KOPT-K1 (cell line): Measurements from ENCODE around the gene ZNF329.
A peak's percentile ranks its signal among the peaks of the same experiment; 100 is the strongest.
"Not testable (repeated sequence)": the region's sequence is repeated elsewhere in the genome, so short reads cannot be mapped to it uniquely, and the experiment has no call there.

Experiments used
- H3K27ac ChIP-seq: fragments of 200-600 bp; sonication (generic); 2 replicates; pipeline ENCODE4 v1.5.1; 2016; ENCODE audit warnings: antibody characterized with exemption, mild to moderate bottlenecking, low read depth, low read length; ENCODE audit not compliant: poor library complexity, severe bottlenecking
- H3K36me3 ChIP-seq: fragments of 200-600 bp; sonication (generic); 2 replicates; pipeline ENCODE4 v1.5.1; 2017; ENCODE audit warnings: antibody characterized with exemption, mild to moderate bottlenecking, low read length, moderate library complexity; ENCODE audit not compliant: insufficient read depth
- H3K9me3 ChIP-seq: fragments of 200-600 bp; sonication (generic); 2 replicates; pipeline ENCODE4 v1.5.1; 2017; ENCODE audit warnings: antibody characterized with exemption, low read length, mild to moderate bottlenecking; ENCODE audit not compliant: insufficient read depth, poor library complexity, severe bottlenecking

ZNF329 gene

DNA sequence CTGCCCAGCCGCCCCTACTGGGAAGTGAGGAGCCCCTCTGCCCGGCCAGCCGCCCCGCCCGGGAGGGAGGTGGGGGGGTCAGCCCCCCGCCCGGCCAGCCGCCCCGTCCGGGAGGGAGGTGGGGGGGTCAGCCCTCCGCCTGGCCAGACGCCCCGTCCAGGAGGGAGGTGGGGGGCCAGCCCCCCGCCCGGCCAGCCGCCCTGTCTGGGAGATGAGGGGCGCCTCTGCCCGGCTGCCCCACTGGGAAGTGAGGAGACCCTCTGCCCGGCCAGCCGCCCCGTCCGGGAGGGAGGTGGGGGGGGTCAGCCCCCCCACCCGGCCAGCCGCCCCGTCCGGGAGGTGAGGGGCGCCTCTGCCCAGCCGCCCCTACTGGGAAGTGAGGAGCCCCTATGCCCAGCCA, 3.1 kb downstream of the ZNF329 start:
- H3K9me3 ChIP-seq: peaks cover 46% of the 10 kb centered on the region
- peaks cover 23% of the 10 kb centered on the region for H3K36me3 ChIP-seq
- not testable (repeated sequence) for H3K27ac ChIP-seq

DNA sequence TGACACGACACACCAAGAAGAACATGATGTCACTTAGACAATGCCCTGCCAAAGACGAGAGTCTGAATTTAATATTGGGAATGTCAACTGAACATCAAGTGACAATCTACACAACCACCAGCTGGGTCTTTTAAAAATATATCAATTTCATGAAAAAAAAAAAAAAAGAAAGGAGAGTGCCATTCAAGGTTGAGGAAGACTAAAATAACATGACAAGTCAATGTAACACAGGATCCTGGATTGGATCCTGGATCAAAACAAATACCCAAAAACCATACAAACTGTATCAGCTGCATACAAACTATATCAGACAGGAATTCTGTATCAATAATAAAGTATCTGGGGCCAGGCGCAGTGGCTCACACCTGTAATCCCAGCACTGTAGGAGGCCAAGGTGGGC, 4.7 kb downstream of the ZNF329 start:
- peaks cover 63% of the 10 kb centered on the region for H3K9me3 ChIP-seq
- H3K36me3 ChIP-seq: peaks cover 39% of the 10 kb centered on the region
- H3K27ac ChIP-seq: no peak overlapping the region

DNA sequence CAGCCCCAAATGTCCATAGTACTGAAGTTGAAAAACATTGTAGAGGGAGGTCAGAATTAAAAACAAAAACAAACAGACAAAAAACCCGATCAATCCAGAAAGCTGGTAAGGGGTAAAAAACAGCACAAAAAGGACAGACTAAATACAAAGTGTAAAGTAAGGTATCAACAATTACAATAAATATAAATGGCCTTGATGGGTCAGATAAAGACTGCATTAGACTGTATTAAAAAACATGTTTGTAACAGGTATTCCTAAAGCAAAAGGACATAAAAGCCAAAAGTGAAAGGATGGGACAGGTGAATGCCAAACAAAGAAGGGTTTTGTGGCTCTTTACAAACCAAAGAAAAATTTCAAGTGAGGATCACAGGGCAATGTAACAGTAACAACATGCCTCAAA, 16.3 kb downstream of the ZNF329 start:
- Histone ChIP-seq H3K9me3 (peaks cover 100% of the 10 kb centered on the region), H3K27ac (no peak overlapping the region), H3K36me3 (peaks cover 95% of the 10 kb centered on the region)

DNA sequence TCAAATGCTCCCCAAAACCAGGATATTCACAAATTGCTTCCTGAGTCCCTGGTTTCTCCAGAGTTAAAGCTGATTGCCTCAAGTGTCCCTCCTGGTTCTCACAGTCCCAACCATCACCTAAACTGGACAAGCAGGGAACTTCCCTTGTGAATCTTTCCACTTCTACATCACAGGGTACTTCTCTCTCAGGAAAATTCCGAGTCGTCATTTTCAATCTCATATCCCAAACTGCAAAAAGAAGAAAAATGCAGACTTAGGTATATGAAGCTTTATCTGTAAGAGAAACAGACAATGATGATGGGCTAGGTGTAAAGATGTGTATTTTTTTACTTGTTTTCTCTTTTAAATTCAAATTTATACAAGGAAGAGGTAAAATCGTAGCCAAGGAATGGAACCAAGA, 21.3 kb downstream of the ZNF329 start:
- peaks cover 82% of the 10 kb centered on the region for H3K36me3 ChIP-seq
- H3K27ac ChIP-seq: no peak overlapping the region
- peaks cover 100% of the 10 kb centered on the region for H3K9me3 ChIP-seq

DNA sequence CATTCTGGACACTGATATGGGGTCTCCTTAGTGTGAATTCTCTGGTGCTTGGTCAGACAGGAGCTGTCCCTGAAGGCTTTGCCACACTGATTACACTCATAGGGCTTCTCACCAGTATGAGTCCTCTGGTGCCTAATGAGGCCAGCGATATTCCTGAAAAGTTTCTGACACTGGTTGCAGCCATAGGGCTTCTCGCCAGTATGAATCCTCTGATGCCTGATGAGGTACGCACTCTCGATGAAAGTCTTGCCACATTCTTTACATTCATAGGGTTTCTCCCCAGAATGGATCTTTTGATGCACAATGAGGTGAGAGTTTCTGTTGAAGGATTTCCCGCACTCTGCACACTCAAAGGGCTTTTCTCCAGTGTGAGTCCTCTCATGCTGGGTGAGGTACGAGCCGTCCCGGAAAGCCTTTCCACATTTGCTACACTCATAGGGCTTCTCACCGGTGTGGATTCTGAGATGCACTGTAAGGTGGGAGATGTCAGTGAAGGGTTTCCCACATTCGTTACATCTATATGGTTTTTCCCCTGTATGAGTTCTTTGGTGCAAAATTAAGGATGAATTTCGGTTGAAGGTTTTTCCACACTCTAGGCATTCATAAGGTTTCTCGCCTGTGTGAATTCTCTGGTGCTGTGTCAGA, 22.4 kb downstream of the ZNF329 start:
- Histone ChIP-seq H3K27ac (no peak overlapping the region), H3K36me3 (peaks cover 71% of the 10 kb centered on the region), H3K9me3 (peaks cover 100% of the 10 kb centered on the region)

DNA sequence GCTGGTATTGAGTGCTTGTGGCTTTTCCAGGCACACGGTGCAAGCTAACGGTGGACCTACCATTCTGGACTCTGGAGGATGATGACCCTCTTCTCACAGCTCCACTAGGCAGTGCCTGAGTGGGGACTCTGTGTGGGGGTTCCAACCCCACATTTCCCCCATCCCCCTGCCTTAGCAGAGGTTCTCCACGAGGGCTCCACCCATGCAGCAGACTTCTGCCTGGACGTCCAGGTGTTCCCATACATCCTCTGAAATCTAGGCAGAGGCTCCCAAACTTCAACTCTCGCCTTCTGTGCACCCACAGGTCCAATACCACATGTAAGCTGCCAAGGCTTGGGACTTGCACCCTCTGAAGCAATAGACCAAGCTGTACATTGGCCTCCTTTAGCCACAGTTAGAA, 27.2 kb downstream of the ZNF329 start:
- peaks cover 99% of the 10 kb centered on the region for H3K9me3 ChIP-seq

DNA sequence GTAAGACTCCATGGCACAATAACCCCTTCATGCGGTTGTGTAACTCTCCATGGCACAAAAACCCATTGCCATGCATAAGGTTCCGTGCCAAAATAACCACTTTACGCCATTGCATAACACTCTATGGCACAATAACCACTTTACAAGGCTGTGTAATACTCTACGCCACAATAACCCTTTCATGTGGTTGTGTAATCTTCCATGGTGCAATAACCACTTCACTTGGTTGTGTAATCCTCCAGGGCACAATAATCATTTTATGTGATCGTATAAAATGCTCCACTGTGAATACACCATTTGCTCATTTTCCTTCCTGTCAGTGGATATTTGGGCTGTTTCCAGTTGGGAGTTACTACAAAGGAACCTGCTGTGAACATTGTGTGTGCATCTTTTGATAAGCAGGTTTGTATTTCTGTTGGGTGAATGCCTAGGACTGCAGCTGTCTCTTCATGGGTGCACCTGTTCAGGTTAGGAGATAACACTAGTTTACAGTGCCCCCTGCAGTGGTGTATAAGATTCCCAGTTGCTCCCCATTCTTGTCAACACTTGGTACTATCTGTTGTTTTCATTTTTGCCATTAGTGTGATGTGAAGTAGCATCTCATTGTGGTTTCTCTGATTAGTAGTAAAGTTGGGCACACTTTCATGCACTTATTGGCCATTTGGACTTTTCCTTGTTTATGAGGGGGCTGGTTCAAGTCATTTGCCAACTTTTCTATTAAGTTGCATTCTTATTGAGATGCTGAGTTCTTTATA, 31.4 kb downstream of the ZNF329 start:
- H3K36me3 ChIP-seq: no peaks in the 10 kb centered on the region
- peaks cover 92% of the 10 kb centered on the region for H3K9me3 ChIP-seq
- H3K27ac ChIP-seq: no peak overlapping the region

More for the DNA sequence above, 27.2 kb downstream of the ZNF329 start:
- peaks cover 24% of the 10 kb centered on the region for H3K36me3 ChIP-seq
- no peak overlapping the region for H3K27ac ChIP-seq

DNA sequence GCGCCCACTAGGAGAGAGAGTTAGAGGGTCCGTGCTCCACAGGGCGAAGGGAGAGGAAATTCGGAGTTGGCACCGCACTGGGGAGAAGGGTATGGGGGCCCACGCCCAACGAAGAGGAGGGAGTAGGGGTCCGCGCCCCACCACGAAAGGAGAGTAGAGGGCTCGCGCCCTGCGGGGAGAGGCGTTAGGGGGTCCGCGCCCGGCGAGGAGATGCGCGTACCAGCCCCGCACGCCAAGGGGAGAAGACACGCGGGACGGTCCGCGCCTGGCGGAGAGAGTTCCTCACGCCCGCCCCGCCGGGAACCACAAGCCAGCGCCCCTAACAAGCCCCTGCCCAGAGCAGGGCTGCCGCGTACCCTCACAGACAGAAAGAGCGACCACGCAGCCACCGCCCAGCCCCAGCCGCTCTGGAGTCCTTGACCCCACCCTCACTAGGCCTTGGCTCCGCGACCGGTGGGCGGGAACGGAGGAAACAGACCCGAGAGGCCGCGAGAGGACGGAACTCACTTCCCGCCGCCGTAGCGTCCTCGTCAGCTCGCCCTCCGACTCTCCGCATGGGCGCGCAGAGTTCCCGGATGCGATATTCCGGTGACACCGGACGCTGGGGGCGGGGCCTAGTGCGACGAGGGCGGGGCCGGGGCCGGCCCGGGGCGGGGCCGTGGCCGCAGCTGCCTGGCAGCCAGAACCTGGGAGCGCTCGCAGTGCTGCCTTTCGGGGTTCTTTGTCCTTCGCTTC, 32.6 kb downstream of the ZNF329 start:
- no peak overlapping the region for H3K27ac ChIP-seq
- no peaks in the 10 kb centered on the region for H3K36me3 ChIP-seq
- H3K9me3 ChIP-seq: peaks cover 91% of the 10 kb centered on the region

DNA sequence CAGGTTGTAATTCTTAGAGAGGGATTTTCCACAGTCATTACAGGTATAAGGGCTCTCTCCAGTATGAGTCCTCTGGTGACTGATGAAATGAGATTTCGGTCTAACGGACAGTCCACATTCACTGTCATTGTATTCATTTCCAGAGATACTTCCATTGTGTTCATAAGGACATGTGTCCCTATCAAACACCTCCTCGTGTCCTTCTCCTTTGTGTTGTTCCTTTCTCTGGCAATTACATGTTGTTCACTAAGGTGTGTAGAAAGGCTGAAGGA, 42.1 kb downstream of the ZNF329 start:
- H3K27ac ChIP-seq: no peak overlapping the region
- no peaks in the 10 kb centered on the region for H3K36me3 ChIP-seq
- peaks cover 94% of the 10 kb centered on the region for H3K9me3 ChIP-seq

DNA sequence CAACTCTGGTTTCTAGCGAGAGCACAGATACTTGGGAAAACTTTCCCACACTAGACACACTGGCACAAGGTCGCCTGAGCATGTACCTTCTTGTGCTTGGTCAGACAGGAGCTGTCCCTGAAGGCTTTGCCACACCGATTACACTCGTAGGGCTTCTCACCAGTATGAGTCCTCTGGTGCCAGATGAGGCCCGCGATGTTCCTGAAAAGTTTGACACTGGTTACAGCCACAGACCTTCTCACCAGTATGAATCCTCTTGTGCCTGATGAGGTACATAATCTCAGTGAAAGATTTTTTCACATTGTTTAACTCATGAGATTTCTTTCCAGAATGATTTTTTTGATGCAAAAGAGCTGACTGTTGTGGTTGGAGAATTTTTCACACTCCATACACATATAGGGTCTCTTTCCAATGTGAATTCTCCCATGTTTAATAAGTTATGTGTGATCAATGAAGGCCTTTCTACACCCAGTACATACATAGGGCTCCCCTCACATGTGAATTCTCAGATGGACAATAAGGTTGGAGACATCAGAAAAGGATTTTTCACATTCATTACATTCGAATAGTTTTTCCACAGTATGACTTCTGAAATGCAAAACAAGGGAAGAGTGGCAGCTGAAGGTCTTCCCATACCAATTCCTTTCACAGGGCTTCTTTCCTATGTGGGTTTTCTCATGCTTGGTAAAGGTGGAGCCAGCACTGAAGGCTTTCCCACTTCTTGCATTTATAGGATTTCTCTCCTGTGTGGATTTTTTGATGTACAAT, 42.6 kb downstream of the ZNF329 start:
- H3K9me3 ChIP-seq: peaks cover 94% of the 10 kb centered on the region
- no peak overlapping the region for H3K27ac ChIP-seq
- H3K36me3 ChIP-seq: no peaks in the 10 kb centered on the region

DNA sequence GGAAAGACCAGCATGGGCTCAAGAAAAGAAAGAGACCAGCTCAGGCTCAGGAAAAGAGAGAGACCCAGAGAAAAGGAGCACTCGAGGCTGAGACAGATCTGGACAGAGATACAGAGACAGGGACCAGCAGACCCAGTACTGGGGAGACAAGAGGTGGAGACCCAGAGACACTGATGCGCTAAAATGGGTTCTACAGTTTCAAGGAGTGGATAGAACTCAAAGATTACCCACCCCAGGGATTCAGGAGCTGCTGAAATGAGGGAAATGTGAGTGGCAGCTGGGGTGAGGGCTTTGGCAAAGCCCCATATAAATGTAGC, 51.9 kb downstream of the ZNF329 start:
- peaks cover 77% of the 10 kb centered on the region for H3K9me3 ChIP-seq
- H3K27ac ChIP-seq: no peak overlapping the region
- H3K36me3 ChIP-seq: peaks cover 27% of the 10 kb centered on the region; the same call in 1 of the 2 replicates

DNA sequence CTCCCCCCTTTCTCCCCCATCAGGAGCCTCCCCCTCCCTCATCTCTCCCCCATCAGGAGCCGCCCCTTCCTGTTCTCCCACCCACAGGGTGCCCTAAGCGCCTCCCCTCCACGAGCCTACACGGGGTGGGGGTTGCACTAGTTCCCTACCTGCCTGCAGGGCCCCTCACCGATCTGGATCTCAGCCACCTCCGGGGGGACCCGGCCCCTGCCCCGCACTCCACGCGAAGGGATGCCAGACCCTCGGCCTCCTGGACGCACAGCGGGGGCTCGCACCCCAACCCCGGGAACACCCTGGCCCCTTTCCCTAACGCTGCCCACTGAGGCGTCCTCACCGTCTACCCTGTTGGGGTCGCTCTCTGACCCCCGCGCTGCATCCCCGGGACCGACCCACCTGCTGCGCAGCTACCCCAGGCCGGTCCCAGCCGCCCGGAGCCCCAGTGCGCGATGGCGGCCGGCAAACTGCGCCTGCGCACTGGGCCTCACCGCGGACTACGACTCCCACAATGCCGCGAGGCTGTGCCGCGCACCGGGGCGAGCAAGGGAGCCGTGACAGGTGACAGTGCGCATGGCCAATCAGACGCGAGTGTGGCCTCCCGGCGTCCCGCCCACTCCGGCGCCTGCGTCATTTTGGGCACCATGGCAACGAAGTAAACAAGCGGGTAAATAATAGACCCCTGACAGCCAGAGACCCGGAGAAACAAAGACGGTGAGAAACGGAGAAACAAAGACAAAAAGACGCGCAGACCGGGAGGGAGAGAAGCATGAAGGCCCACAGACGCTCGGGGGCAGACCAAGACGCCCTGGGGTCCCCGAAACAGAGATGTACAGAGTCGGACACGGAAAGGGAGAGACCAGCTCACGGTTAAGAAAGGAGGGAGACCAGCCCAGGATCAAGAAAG, 52.6 kb downstream of the ZNF329 start, which contains the start of gene ZSCAN18:
ZSCAN18 (minus strand) TSS at position 451 of the 901 bp plus-strand sequence. CDS start 7,964 bp downstream, outside the sequence.
- H3K27ac ChIP-seq: peak within 1 kb of the TSS; percentile 77
- H3K9me3 ChIP-seq: peaks cover 77% of the 10 kb centered on the region
- H3K36me3 ChIP-seq: peaks cover 31% of the 10 kb centered on the region; the same call in 1 of the 2 replicates

DNA sequence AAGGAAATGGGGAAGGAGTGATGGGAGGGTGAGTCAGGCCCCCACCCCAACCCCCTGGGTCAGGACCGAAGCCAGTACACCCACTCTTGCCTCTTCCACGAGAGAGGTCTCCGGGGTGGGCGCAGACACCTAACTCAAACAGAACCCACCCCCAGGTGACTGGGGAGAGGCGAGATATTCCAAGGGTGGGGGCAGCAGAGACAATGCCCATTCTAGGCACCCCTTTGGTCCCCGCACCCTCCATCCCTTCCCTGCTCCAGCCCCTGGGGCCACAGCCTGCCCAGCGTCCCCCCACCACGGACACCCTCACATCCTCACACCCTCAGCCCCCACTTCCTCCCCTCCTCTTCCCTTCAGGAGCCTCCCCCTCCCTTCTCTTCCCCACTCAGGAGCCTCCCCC, 53.2 kb downstream of the ZNF329 start:
- Histone ChIP-seq H3K36me3 (peaks cover 31% of the 10 kb centered on the region; the same call in 1 of the 2 replicates), H3K27ac (no peak overlapping the region), H3K9me3 (peaks cover 77% of the 10 kb centered on the region)

DNA sequence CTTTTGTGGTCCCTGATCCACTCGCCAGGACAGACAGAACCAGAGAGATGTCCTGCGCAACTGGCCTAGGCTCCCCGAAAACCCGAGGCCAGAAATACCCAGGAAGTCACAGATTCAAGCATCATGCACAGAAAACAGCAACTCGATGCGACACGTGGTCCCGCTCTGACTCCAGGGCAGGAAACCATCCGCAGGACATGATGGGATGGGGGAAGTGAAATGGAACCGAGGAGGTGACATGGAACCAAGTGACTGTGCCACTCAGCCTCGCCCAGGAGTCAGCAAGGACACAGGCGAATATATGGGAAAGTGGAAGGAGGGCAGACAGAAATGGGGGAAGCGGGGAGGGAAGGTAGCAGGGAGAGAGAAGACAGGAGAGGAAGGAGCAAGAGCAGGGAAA, 53.7 kb downstream of the ZNF329 start:
- H3K36me3 ChIP-seq: peaks cover 35% of the 10 kb centered on the region; the same call in 1 of the 2 replicates
- peaks cover 77% of the 10 kb centered on the region for H3K9me3 ChIP-seq
- H3K27ac ChIP-seq: no peak overlapping the region
